WTC11 (cell line): ENCODE data around the gene AADACL4. TPM values are rescaled to one million over a fixed set of nuclear protein-coding genes. Genes with fewer than 3 reads are reported as not detected.

ENCODE experiments used
- ATAC-seq: fragments of 200-7000 bp; cut with Tn5 transposase; 2 replicates; pipeline ENCODE4 v1.10.0; 2021; ENCODE audit warnings: mild to moderate bottlenecking, moderate library complexity
- CTCF ChIA-PET: fragments of 300-600 bp; sonication (Branson Sonifier 250); formaldehyde crosslinking; loops from one replicate; lab custom pipeline; 2021; ENCODE audit warnings: antibody characterized with exemption; lab: Charles Lee
- POLR2A ChIA-PET: fragments of 350-600 bp; sonication (Branson Sonifier 250); formaldehyde crosslinking; loops from one replicate; lab custom pipeline; 2021; ENCODE audit warnings: antibody characterized with exemption; lab: Charles Lee
- DNase-seq: peaks from one replicate; pipeline ENCODE4 v3.0.0; 2021; ENCODE audit warnings: low spot score
- H3K27ac Mint-ChIP-seq: 2 replicates; pipeline ENCODE4 v1.8.0; 2021; ENCODE audit warnings: mixed read lengths
- H3K27me3 Mint-ChIP-seq: 2 replicates; pipeline ENCODE4 v1.8.0; 2021; ENCODE audit warnings: low read depth, mild to moderate bottlenecking, moderate library complexity, mixed read lengths
- H3K36me3 Mint-ChIP-seq: 2 replicates; pipeline ENCODE4 v1.8.0; 2021; ENCODE audit warnings: mixed read lengths
- H3K4me1 Mint-ChIP-seq: 2 replicates; pipeline ENCODE4 v1.8.0; 2022; ENCODE audit warnings: mixed read lengths
- H3K4me3 Mint-ChIP-seq: 2 replicates; pipeline ENCODE4 v1.8.0; 2021; ENCODE audit warnings: mild to moderate bottlenecking, moderate library complexity, mixed read lengths
- H3K9me3 Mint-ChIP-seq: 2 replicates; pipeline ENCODE4 v1.8.0; 2021; ENCODE audit warnings: mixed read lengths
- CBFB ChIP-seq: sonication (generic); formaldehyde crosslinking; IDR thresholded peaks from 2 replicates; pipeline ENCODE4 v1.8.1; 2022; ENCODE audit warnings: mild to moderate bottlenecking, low read depth, missing genetic modification reagents
- CREB1 ChIP-seq: sonication (generic); formaldehyde crosslinking; IDR thresholded peaks from 2 replicates; pipeline ENCODE4 v1.8.0; 2023; ENCODE audit warnings: mild to moderate bottlenecking, missing genetic modification reagents
- GABPB1 ChIP-seq: sonication (generic); formaldehyde crosslinking; IDR thresholded peaks from 2 replicates; pipeline ENCODE4 v1.8.1; 2023; ENCODE audit warnings: mild to moderate bottlenecking, missing genetic modification reagents
- IRF2 ChIP-seq: sonication (generic); formaldehyde crosslinking; IDR thresholded peaks from 2 replicates; pipeline ENCODE4 v1.8.0; 2022; ENCODE audit warnings: low read depth, missing genetic modification reagents, borderline replicate concordance
- KAT7 ChIP-seq: sonication (generic); formaldehyde crosslinking; IDR thresholded peaks from 2 replicates; pipeline ENCODE4 v1.8.1; 2023; ENCODE audit warnings: missing genetic modification reagents, mild to moderate bottlenecking, borderline replicate concordance
- NFE2L1 ChIP-seq: sonication (generic); formaldehyde crosslinking; IDR thresholded peaks from 2 replicates; pipeline ENCODE4 v1.8.1; 2023; ENCODE audit warnings: missing genetic modification reagents
- NFYB ChIP-seq: sonication (generic); formaldehyde crosslinking; conservative IDR thresholded peaks from 2 replicates; pipeline ENCODE4 v1.8.0; 2022; ENCODE audit warnings: low read depth, missing genetic modification reagents
- NR2C2 ChIP-seq: sonication (generic); formaldehyde crosslinking; IDR thresholded peaks from 2 replicates; pipeline ENCODE4 v1.8.0; 2022; ENCODE audit warnings: mild to moderate bottlenecking, missing genetic modification reagents
- SOX15 ChIP-seq: fragments of 250-450 bp; sonication (Bioruptor Pico); IDR thresholded peaks from 2 replicates; pipeline ENCODE4 v1.9.0; 2021; ENCODE audit warnings: mild to moderate bottlenecking
- ZBTB21 ChIP-seq: sonication (generic); formaldehyde crosslinking; IDR thresholded peaks from 2 replicates; pipeline ENCODE4 v1.8.1; 2023; ENCODE audit warnings: mild to moderate bottlenecking, missing genetic modification reagents, borderline replicate concordance
- ZNF317 ChIP-seq: sonication (generic); formaldehyde crosslinking; IDR thresholded peaks from 2 replicates; pipeline ENCODE4 v1.8.1; 2023; ENCODE audit warnings: low read depth, mild to moderate bottlenecking, moderate library complexity, missing genetic modification reagents, borderline replicate concordance
- ZNF423 ChIP-seq: fragments of 250-450 bp; sonication (Bioruptor Pico); IDR thresholded peaks from 2 replicates; pipeline ENCODE4 v2.1.2; 2022; ENCODE audit warnings: mild to moderate bottlenecking, moderate library complexity
- total RNA-seq: library from RNA; stranded (reverse); gene quantifications from 3 replicates; pipeline ENCODE4 v1.2.3, GENCODE V29; 2021
- TF ChIP-seq, protein P1 (sequence below): sonication (generic); formaldehyde crosslinking; IDR thresholded peaks from 2 replicates; pipeline ENCODE4 v1.8.1; 2023; ENCODE audit warnings: mild to moderate bottlenecking, missing genetic modification reagents
- TF ChIP-seq, protein P2 (sequence below): sonication (generic); formaldehyde crosslinking; IDR thresholded peaks from 2 replicates; pipeline ENCODE4 v1.8.1; 2023; ENCODE audit warnings: mild to moderate bottlenecking, missing genetic modification reagents, moderate library complexity
- TF ChIP-seq, protein P3 (sequence below): fragments of 200-600 bp; IDR thresholded peaks from 2 replicates; pipeline ENCODE4 v1.8.0; 2022; ENCODE audit warnings: antibody characterized with exemption
- TF ChIP-seq, protein P4 (sequence below): sonication (generic); formaldehyde crosslinking; IDR thresholded peaks from 2 replicates; pipeline ENCODE4 v1.8.0; 2022; ENCODE audit warnings: mild to moderate bottlenecking, missing genetic modification reagents
- TF ChIP-seq, protein P5 (sequence below): sonication (generic); formaldehyde crosslinking; IDR thresholded peaks from 2 replicates; pipeline ENCODE4 v1.8.1; 2022; ENCODE audit warnings: low read depth, mild to moderate bottlenecking, moderate library complexity, missing genetic modification reagents, borderline replicate concordance
- TF ChIP-seq, protein P6 (sequence below): sonication (generic); formaldehyde crosslinking; IDR thresholded peaks from 2 replicates; pipeline ENCODE4 v1.8.1; 2022; ENCODE audit warnings: mild to moderate bottlenecking, missing genetic modification reagents, moderate library complexity, borderline replicate concordance

The AADACL4 gene
- total RNA-seq, 1 experiment from 2014 or later = 0.11 TPM

DNA sequence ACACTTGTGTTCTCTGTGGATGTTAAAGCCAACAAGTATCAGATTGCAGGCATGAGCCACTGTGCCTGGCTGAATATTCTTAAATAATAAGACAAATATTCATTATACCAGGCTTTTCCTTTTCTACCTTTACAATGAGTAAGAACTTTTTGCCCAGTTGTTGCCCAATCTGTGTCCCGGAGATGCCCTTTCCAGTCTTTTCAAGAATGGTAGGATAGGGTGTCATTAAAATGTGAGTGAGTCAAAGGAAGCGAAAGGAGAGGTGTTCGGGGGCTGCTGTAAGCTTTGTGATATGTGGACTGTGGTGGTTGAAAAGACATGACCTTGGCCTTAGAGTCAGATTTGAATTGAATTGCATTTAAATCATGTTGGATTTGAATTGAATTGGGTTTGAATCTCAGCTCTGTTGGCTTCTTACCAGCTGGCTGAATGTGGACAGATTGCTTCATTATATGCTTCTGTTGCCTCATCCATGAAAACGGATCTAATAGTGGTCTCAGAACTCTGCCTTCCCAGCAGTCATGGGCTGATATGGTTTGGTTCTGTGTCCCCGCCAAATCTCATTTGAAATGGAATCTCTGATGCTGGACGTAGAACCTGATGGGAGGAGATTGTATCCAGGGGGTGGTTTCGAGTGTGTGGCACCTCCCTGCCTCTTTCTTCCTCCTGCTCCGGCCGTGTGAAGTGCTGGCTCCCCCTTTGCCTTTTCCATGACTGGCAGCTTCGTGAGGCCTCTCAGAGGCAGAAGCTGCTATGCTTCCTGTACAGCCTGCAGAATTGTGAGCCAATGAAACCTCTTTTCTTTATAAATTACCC lies 49.3 kb downstream of the AADACL4 start:
- Mint-ChIP-seq H3K27me3 (peaks cover 3% of the 10 kb centered on the region; the same call in 1 of the 2 replicates), H3K4me3 (no peak overlapping the region), H3K27ac (no peak overlapping the region), H3K36me3 (no peaks in the 10 kb centered on the region), H3K9me3 (peaks cover under 1% of the 10 kb centered on the region; the same call in 1 of the 2 replicates), H3K4me1 (peaks cover 6% of the 10 kb centered on the region; the same call in 1 of the 2 replicates)
- TF ChIP-seq CBFB (CRISPR knock-in tag) (no peak), GABPB1 (peak; percentile 57; the same call in 1 of the 2 replicates)
- CTCF ChIA-PET = interaction anchor here (1.5 kb wide), 1 partner anchor 34 kb away, joined by 4 read pairs; no protein-coding TSS in a partner anchor
- DNase-seq (no peak), ATAC-seq (peak; percentile 30; the same call in 1 of the 2 replicates)
- POLR2A ChIA-PET = no interaction called here

DNA sequence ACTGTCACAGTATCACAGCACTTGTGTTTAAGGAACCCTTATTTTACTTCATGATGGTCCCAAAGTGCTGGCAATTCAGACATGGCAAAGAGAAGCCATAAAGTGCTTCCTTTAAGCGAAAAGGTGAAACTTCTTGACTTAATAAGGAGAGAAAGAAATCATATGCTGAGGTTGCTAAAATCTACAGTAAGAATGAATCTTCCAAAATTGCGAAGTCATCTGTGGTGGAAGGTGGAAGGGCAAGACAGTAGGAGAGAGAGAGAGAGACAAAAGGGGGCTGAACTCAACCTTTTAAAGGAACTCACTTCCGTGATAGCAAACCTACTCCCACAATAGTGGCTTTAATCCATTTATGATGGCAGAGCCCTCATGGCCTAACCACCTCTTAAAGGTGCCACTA lies 52.8 kb downstream of the AADACL4 start:
- DNase-seq = no peak
- TF ChIP-seq ZNF317 (CRISPR knock-in tag) = no peak
- ChIA-PET POLR2A (no interaction called here), CTCF (no interaction called here)
- no peak overlapping the region for H3K4me3 Mint-ChIP-seq
- peaks cover 6% of the 10 kb centered on the region; the same call in 1 of the 2 replicates for H3K4me1 Mint-ChIP-seq
- ATAC-seq = no peak
- peaks cover 3% of the 10 kb centered on the region; the same call in 1 of the 2 replicates for H3K36me3 Mint-ChIP-seq
- peaks cover 21% of the 10 kb centered on the region for H3K9me3 Mint-ChIP-seq
- no peak overlapping the region; the same call in 1 of the 2 replicates for H3K27ac Mint-ChIP-seq
- H3K27me3 Mint-ChIP-seq = peaks cover 3% of the 10 kb centered on the region; the same call in 1 of the 2 replicates

DNA sequence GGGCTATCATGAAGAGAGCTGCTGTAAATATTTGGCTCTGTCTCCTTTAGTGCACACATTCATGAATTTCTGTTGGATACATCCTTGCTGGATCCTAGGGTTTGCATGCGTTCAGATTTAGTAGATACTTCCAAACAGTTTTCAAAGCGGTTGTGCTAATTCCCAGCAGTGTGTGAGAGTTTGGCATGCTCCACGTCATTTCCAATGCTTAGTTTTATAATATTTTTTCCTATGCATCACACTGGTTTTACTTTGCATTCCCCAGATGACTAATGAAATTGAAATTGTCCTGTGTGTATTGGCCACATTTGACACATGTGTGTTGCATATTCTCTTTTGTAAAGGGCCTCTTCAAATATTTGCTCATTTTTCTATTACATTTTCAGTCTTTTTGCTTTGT lies 53.5 kb downstream of the AADACL4 start:
- ATAC-seq (no peak), DNase-seq (no peak)
- POLR2A ChIA-PET = no interaction called here
- H3K9me3 Mint-ChIP-seq = peaks cover 21% of the 10 kb centered on the region
- TF ChIP-seq, protein P1, sequence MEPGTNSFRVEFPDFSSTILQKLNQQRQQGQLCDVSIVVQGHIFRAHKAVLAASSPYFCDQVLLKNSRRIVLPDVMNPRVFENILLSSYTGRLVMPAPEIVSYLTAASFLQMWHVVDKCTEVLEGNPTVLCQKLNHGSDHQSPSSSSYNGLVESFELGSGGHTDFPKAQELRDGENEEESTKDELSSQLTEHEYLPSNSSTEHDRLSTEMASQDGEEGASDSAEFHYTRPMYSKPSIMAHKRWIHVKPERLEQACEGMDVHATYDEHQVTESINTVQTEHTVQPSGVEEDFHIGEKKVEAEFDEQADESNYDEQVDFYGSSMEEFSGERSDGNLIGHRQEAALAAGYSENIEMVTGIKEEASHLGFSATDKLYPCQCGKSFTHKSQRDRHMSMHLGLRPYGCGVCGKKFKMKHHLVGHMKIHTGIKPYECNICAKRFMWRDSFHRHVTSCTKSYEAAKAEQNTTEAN = no peak
- TF ChIP-seq NFE2L1 (CRISPR knock-in tag) (no peak), NR2C2 (no peak), KAT7 (CRISPR knock-in tag) (no peak), SOX15 (CRISPR knock-in tag) (no peak), CREB1 (no peak), IRF2 (CRISPR knock-in tag) (no peak), ZBTB21 (CRISPR knock-in tag) (no peak), ZNF423 (CRISPR knock-in tag) (no peak), NFYB (CRISPR knock-in tag) (no peak)
- TF ChIP-seq, protein P2, sequence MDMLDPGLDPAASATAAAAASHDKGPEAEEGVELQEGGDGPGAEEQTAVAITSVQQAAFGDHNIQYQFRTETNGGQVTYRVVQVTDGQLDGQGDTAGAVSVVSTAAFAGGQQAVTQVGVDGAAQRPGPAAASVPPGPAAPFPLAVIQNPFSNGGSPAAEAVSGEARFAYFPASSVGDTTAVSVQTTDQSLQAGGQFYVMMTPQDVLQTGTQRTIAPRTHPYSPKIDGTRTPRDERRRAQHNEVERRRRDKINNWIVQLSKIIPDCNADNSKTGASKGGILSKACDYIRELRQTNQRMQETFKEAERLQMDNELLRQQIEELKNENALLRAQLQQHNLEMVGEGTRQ (CRISPR knock-in tag) = no peak
- TF ChIP-seq, protein P3, sequence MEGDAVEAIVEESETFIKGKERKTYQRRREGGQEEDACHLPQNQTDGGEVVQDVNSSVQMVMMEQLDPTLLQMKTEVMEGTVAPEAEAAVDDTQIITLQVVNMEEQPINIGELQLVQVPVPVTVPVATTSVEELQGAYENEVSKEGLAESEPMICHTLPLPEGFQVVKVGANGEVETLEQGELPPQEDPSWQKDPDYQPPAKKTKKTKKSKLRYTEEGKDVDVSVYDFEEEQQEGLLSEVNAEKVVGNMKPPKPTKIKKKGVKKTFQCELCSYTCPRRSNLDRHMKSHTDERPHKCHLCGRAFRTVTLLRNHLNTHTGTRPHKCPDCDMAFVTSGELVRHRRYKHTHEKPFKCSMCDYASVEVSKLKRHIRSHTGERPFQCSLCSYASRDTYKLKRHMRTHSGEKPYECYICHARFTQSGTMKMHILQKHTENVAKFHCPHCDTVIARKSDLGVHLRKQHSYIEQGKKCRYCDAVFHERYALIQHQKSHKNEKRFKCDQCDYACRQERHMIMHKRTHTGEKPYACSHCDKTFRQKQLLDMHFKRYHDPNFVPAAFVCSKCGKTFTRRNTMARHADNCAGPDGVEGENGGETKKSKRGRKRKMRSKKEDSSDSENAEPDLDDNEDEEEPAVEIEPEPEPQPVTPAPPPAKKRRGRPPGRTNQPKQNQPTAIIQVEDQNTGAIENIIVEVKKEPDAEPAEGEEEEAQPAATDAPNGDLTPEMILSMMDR = no peak
- TF ChIP-seq, protein P4, sequence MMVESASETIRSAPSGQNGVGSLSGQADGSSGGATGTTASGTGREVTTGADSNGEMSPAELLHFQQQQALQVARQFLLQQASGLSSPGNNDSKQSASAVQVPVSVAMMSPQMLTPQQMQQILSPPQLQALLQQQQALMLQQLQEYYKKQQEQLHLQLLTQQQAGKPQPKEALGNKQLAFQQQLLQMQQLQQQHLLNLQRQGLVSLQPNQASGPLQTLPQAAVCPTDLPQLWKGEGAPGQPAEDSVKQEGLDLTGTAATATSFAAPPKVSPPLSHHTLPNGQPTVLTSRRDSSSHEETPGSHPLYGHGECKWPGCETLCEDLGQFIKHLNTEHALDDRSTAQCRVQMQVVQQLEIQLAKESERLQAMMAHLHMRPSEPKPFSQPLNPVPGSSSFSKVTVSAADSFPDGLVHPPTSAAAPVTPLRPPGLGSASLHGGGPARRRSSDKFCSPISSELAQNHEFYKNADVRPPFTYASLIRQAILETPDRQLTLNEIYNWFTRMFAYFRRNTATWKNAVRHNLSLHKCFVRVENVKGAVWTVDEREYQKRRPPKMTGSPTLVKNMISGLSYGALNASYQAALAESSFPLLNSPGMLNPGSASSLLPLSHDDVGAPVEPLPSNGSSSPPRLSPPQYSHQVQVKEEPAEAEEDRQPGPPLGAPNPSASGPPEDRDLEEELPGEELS = no peak
- TF ChIP-seq, protein P5, sequence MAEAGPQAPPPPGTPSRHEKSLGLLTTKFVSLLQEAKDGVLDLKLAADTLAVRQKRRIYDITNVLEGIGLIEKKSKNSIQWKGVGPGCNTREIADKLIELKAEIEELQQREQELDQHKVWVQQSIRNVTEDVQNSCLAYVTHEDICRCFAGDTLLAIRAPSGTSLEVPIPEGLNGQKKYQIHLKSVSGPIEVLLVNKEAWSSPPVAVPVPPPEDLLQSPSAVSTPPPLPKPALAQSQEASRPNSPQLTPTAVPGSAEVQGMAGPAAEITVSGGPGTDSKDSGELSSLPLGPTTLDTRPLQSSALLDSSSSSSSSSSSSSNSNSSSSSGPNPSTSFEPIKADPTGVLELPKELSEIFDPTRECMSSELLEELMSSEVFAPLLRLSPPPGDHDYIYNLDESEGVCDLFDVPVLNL (CRISPR knock-in tag) = no peak
- TF ChIP-seq, protein P6, sequence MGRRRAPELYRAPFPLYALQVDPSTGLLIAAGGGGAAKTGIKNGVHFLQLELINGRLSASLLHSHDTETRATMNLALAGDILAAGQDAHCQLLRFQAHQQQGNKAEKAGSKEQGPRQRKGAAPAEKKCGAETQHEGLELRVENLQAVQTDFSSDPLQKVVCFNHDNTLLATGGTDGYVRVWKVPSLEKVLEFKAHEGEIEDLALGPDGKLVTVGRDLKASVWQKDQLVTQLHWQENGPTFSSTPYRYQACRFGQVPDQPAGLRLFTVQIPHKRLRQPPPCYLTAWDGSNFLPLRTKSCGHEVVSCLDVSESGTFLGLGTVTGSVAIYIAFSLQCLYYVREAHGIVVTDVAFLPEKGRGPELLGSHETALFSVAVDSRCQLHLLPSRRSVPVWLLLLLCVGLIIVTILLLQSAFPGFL (CRISPR knock-in tag) = no peak
- peaks cover 3% of the 10 kb centered on the region; the same call in 1 of the 2 replicates for H3K36me3 Mint-ChIP-seq
- peaks cover 3% of the 10 kb centered on the region; the same call in 1 of the 2 replicates for H3K27me3 Mint-ChIP-seq
- peaks cover 6% of the 10 kb centered on the region; the same call in 1 of the 2 replicates for H3K4me1 Mint-ChIP-seq
- CTCF ChIA-PET = no interaction called here
- no peak overlapping the region for H3K4me3 Mint-ChIP-seq
- H3K27ac Mint-ChIP-seq = no peak overlapping the region
